Ectodermal cell (in vitro differentiated cells): ENCODE data around the gene HERC4.

Experiments
- H3K27ac ChIP-seq: 2 replicates; pipeline ENCODE4 v1.7.0; 2013; ENCODE audit warnings: mild to moderate bottlenecking, low read depth, low read length; ENCODE audit not compliant: insufficient read depth, poor library complexity, severe bottlenecking
- H3K27me3 ChIP-seq: 2 replicates; pipeline ENCODE4 v1.7.0; 2013; ENCODE audit warnings: mild to moderate bottlenecking, low read length; ENCODE audit not compliant: insufficient read depth, control insufficient read depth, poor library complexity, severe bottlenecking
- H3K36me3 ChIP-seq: one replicate; pipeline ENCODE4 v1.7.0; 2013; ENCODE audit warnings: low read length; ENCODE audit not compliant: control insufficient read depth, insufficient read depth
- H3K4me1 ChIP-seq: one replicate; pipeline ENCODE4 v1.7.0; 2013; ENCODE audit warnings: low read length; ENCODE audit not compliant: control insufficient read depth, insufficient read depth
- H3K4me3 ChIP-seq: 2 replicates; pipeline ENCODE4 v1.7.0; 2013; ENCODE audit warnings: low read depth, low read length, control low read depth; ENCODE audit not compliant: insufficient read depth
- H3K9me3 ChIP-seq: 2 replicates; pipeline ENCODE4 v1.7.0; 2013; ENCODE audit warnings: mild to moderate bottlenecking, low read length, moderate library complexity; ENCODE audit not compliant: control insufficient read depth
- WGBS, 2 experiments: methylation state at CpG; one replicate each; pipeline ENCODE4 v1.1.7; 2013; ENCODE audit warnings: missing lambda C conversion rate in 2 of 2; 5-methylcytosine and 5-hydroxymethylcytosine counted together

The HERC4 gene

GRCh38 chr10:68095153-68095552 lies 20.1 kb upstream of the HERC4 start:
- WGBS, 2 experiments: 82 to 97% methylated on average over 2 of the region's 2 CpGs
- Histone ChIP-seq H3K27me3 (no peaks in the 10 kb centered on the region), H3K9me3 (no peaks in the 10 kb centered on the region), H3K27ac (no peak overlapping the region), H3K4me1 (no peaks in the 10 kb centered on the region), H3K4me3 (no peak overlapping the region), H3K36me3 (no peaks in the 10 kb centered on the region)

GRCh38 chr10:68092512-68092911 lies 17.4 kb upstream of the HERC4 start:
- H3K9me3 ChIP-seq: no peaks in the 10 kb centered on the region
- WGBS, 2 experiments: 95 to 100% methylated on average over 1 of the region's 2 CpGs
- H3K36me3 ChIP-seq: no peaks in the 10 kb centered on the region
- H3K27ac ChIP-seq: no peak overlapping the region
- H3K4me3 ChIP-seq: no peak overlapping the region
- H3K4me1 ChIP-seq: peaks cover 7% of the 10 kb centered on the region
- no peaks in the 10 kb centered on the region for H3K27me3 ChIP-seq

- H3K4me1 ChIP-seq: peaks cover 7% of the 10 kb centered on the region
- H3K4me3 ChIP-seq: no peak overlapping the region
- H3K27me3 ChIP-seq: no peaks in the 10 kb centered on the region
- no peak overlapping the region for H3K27ac ChIP-seq
- 94 to 97% methylated on average over 4 of the region's 4 CpGs for WGBS, 2 experiments
- H3K9me3 ChIP-seq: no peaks in the 10 kb centered on the region
- no peaks in the 10 kb centered on the region for H3K36me3 ChIP-seq
Measured at GRCh38 chr10:68090586-68090985, 15.5 kb upstream of the HERC4 start.

GRCh38 chr10:68088740-68089139 lies 13.7 kb upstream of the HERC4 start:
- WGBS, 2 experiments: 87 to 96% methylated on average over 4 of the region's 4 CpGs
- H3K4me1 ChIP-seq: peaks cover 7% of the 10 kb centered on the region
- H3K27ac ChIP-seq: no peak overlapping the region
- no peaks in the 10 kb centered on the region for H3K36me3 ChIP-seq
- no peak overlapping the region for H3K4me3 ChIP-seq
- no peaks in the 10 kb centered on the region for H3K27me3 ChIP-seq
- H3K9me3 ChIP-seq: no peaks in the 10 kb centered on the region

GRCh38 chr10:68087685-68088401 lies 12.8 kb upstream of the HERC4 start:
- Histone ChIP-seq H3K4me3 (no peak overlapping the region), H3K27ac (no peak overlapping the region), H3K9me3 (no peaks in the 10 kb centered on the region), H3K36me3 (no peaks in the 10 kb centered on the region), H3K27me3 (no peaks in the 10 kb centered on the region), H3K4me1 (peaks cover 7% of the 10 kb centered on the region)
- 48 to 53% methylated on average over 2 of the region's 2 CpGs for WGBS, 2 experiments

- Histone ChIP-seq H3K4me3 (no peak overlapping the region), H3K4me1 (peaks cover 7% of the 10 kb centered on the region), H3K27me3 (no peaks in the 10 kb centered on the region), H3K9me3 (no peaks in the 10 kb centered on the region), H3K36me3 (no peaks in the 10 kb centered on the region), H3K27ac (no peak overlapping the region)
- 84 to 96% methylated on average over 2 to 7 of the region's 7 CpGs for WGBS, 2 experiments
Measured at GRCh38 chr10:68086910-68087684, 12.0 kb upstream of the HERC4 start.

GRCh38 chr10:68086011-68086410 lies 10.9 kb upstream of the HERC4 start:
- H3K27me3 ChIP-seq: no peaks in the 10 kb centered on the region
- WGBS, 2 experiments: 66 to 81% methylated on average over 2 of the region's 2 CpGs
- no peak overlapping the region for H3K4me3 ChIP-seq
- peaks cover 7% of the 10 kb centered on the region for H3K4me1 ChIP-seq
- no peak overlapping the region for H3K27ac ChIP-seq
- no peaks in the 10 kb centered on the region for H3K9me3 ChIP-seq
- no peaks in the 10 kb centered on the region for H3K36me3 ChIP-seq

GRCh38 chr10:68084469-68084868 lies 9.4 kb upstream of the HERC4 start:
- WGBS, 2 experiments: 91 to 95% methylated on average over 4 of the region's 4 CpGs
- H3K27ac ChIP-seq: no peak overlapping the region

GRCh38 chr10:68083953-68084352 lies 8.9 kb upstream of the HERC4 start:
- no peak overlapping the region for H3K27ac ChIP-seq
- 69 to 80% methylated on average over 1 of the region's 1 CpG for WGBS, 2 experiments

More at GRCh38 chr10:68084469-68084868, 9.4 kb upstream of the HERC4 start:
- Histone ChIP-seq H3K27me3 (no peaks in the 10 kb centered on the region), H3K36me3 (no peaks in the 10 kb centered on the region), H3K4me3 (no peak overlapping the region), H3K4me1 (peaks cover 7% of the 10 kb centered on the region), H3K9me3 (no peaks in the 10 kb centered on the region)

GRCh38 chr10:68082872-68083271 lies 7.8 kb upstream of the HERC4 start:
- peaks cover 3% of the 10 kb centered on the region for H3K4me1 ChIP-seq
- H3K36me3 ChIP-seq: no peaks in the 10 kb centered on the region
- H3K9me3 ChIP-seq: no peaks in the 10 kb centered on the region
- H3K27me3 ChIP-seq: no peaks in the 10 kb centered on the region
- H3K4me3 ChIP-seq: no peak overlapping the region
- 100% methylated on average over 1 of the region's 1 CpG; no CpG with 5 or more reads in 1 of the 2 experiments for WGBS, 2 experiments
- H3K27ac ChIP-seq: no peak overlapping the region

More at GRCh38 chr10:68083953-68084352, 8.9 kb upstream of the HERC4 start:
- peaks cover 7% of the 10 kb centered on the region for H3K4me1 ChIP-seq
- H3K27me3 ChIP-seq: no peaks in the 10 kb centered on the region
- no peaks in the 10 kb centered on the region for H3K9me3 ChIP-seq
- H3K36me3 ChIP-seq: no peaks in the 10 kb centered on the region
- no peak overlapping the region for H3K4me3 ChIP-seq
